SU-DHL-6 (cell line): ENCODE results near the gene SLC47A2.

Experiments
- H2AFZ ChIP-seq: fragments of 200-600 bp; sonication (generic); 2 replicates; pipeline ENCODE4 v1.6.1; 2014; ENCODE audit warnings: low read depth, mild to moderate bottlenecking, moderate library complexity, mixed read lengths, antibody characterized with exemption, low read length; ENCODE audit not compliant: severe bottlenecking
- H3F3A ChIP-seq: fragments of 200-600 bp; shearing (Covaris generic); 2 replicates; pipeline ENCODE4 v1.6.0; 2016; ENCODE audit warnings: antibody characterized with exemption, mild to moderate bottlenecking; ENCODE audit not compliant: insufficient read depth
- H3K27ac ChIP-seq: fragments of 200-600 bp; sonication (generic); 2 replicates; pipeline ENCODE4 v1.5.1; 2016; ENCODE audit warnings: low read depth, mild to moderate bottlenecking, low read length, moderate library complexity, mixed read lengths
- H3K27me3 ChIP-seq: fragments of 200-600 bp; sonication (generic), shearing (Covaris generic); 2 replicates; pipeline ENCODE4 v1.6.0; 2014; ENCODE audit warnings: mild to moderate bottlenecking, low read length
- H3K36me3 ChIP-seq: fragments of 200-600 bp; sonication (generic); 2 replicates; pipeline ENCODE4 v1.6.1; 2014; ENCODE audit warnings: mild to moderate bottlenecking, low read length, mixed read lengths
- H3K4me2 ChIP-seq: fragments of 300-600, 200-600 bp; shearing (Covaris generic), sonication (generic); 2 replicates; pipeline ENCODE4 v1.6.0; 2014; ENCODE audit warnings: low read length, low read depth, mild to moderate bottlenecking; ENCODE audit not compliant: poor library complexity, severe bottlenecking
- H3K4me3 ChIP-seq: fragments of 200-600 bp; sonication (generic); 2 replicates; pipeline ENCODE4 v1.5.1; 2014; ENCODE audit warnings: antibody characterized with exemption, low read length, mild to moderate bottlenecking, mixed read lengths; ENCODE audit not compliant: insufficient read depth, poor library complexity, severe bottlenecking
- H3K79me2 ChIP-seq: fragments of 200-600 bp; sonication (generic); 2 replicates; pipeline ENCODE4 v1.6.1; 2014; ENCODE audit warnings: mild to moderate bottlenecking, low read length, moderate library complexity; ENCODE audit not compliant: insufficient read depth
- H3K9ac ChIP-seq: fragments of 200-600 bp; sonication (generic); 2 replicates; pipeline ENCODE4 v1.7.0; 2014; ENCODE audit warnings: mild to moderate bottlenecking, low read length
- H3K9me2 ChIP-seq: fragments of 200-600 bp; sonication (generic); replicated peaks from 2 replicates; pipeline ENCODE4 v1.6.1; 2014; ENCODE audit warnings: low read length; ENCODE audit not compliant: insufficient read depth
- H3K9me3 ChIP-seq: fragments of 200-600 bp; sonication (generic); 2 replicates; pipeline ENCODE4 v1.6.1; 2014; ENCODE audit warnings: low read length, mixed read lengths; ENCODE audit not compliant: insufficient read depth
- H4K20me1 ChIP-seq: fragments of 200-600 bp; sonication (generic); 2 replicates; pipeline ENCODE4 v1.6.1; 2014; ENCODE audit warnings: low read depth, mild to moderate bottlenecking, antibody characterized with exemption, low read length, moderate library complexity, mixed read lengths
- EZH2phosphoT487 ChIP-seq: fragments of 200-600 bp; sonication (generic), shearing (Covaris generic); conservative IDR thresholded peaks from 2 replicates; pipeline ENCODE4 v1.6.1; 2018; ENCODE audit warnings: mild to moderate bottlenecking, antibody characterized with exemption, low read length, moderate library complexity, mixed read lengths
- TF ChIP-seq, protein P1 (sequence below): fragments of 200-600 bp; sonication (generic); IDR thresholded peaks from one replicate; pipeline ENCODE4 v1.5.1; 2017; ENCODE audit warnings: antibody characterized with exemption, mild to moderate bottlenecking, low read length, moderate library complexity; ENCODE audit not compliant: insufficient read depth, poor library complexity, severe bottlenecking

SLC47A2 gene

DNA sequence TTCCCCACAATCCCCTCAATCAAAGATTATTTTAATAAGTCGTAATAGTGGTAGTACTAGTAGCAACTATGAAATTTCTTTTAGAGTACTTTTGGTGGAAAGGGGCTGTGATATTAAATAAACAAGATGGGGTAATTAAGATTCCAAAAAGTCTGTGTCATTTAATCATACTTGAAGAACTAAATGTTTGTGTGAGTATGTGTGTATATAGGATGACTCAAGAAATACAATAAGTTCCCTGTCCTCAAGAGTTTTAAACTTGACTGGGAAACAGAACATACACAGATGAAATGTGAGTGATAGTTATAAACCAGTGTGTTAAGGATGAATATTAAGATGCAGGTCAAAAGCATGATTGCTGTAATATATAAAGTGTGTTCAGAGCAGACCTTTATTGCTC, 65.6 kb downstream of the SLC47A2 start:
- H3K27me3 ChIP-seq: no peaks in the 10 kb centered on the region
- no peaks in the 10 kb centered on the region for H4K20me1 ChIP-seq
- H3K27ac ChIP-seq: no peak overlapping the region
- H2AFZ ChIP-seq: no peak overlapping the region
- TF ChIP-seq, protein P1, sequence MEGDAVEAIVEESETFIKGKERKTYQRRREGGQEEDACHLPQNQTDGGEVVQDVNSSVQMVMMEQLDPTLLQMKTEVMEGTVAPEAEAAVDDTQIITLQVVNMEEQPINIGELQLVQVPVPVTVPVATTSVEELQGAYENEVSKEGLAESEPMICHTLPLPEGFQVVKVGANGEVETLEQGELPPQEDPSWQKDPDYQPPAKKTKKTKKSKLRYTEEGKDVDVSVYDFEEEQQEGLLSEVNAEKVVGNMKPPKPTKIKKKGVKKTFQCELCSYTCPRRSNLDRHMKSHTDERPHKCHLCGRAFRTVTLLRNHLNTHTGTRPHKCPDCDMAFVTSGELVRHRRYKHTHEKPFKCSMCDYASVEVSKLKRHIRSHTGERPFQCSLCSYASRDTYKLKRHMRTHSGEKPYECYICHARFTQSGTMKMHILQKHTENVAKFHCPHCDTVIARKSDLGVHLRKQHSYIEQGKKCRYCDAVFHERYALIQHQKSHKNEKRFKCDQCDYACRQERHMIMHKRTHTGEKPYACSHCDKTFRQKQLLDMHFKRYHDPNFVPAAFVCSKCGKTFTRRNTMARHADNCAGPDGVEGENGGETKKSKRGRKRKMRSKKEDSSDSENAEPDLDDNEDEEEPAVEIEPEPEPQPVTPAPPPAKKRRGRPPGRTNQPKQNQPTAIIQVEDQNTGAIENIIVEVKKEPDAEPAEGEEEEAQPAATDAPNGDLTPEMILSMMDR: no peak
- no peak for TF ChIP-seq EZH2phosphoT487
- H3F3A ChIP-seq: peaks cover 9% of the 10 kb centered on the region
- H3K4me3 ChIP-seq: no peak overlapping the region
- peaks cover 13% of the 10 kb centered on the region; the same call in 1 of the 2 replicates for H3K79me2 ChIP-seq
- H3K9ac ChIP-seq: no peak overlapping the region
- no peaks in the 10 kb centered on the region for H3K9me3 ChIP-seq
- no peaks in the 10 kb centered on the region for H3K36me3 ChIP-seq
- no peaks in the 10 kb centered on the region for H3K9me2 ChIP-seq
- peak overlapping the region; percentile 24 for H3K4me2 ChIP-seq

DNA sequence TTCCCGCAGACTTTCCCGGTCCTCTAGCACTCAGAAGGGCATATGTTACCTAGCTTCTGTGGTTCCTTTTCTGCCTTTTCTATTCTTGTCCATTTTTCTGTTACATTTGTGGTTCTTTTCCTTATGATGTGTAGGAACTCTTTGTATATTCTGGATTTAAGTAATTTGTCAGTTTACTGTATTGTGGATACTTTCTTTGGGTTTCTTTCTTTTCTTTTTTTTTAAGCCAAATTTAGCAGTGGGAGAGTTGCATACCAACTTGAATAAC, 67.2 kb downstream of the SLC47A2 start:
- peaks cover 13% of the 10 kb centered on the region; the same call in 1 of the 2 replicates for H3K79me2 ChIP-seq
- no peaks in the 10 kb centered on the region for H4K20me1 ChIP-seq
- H3K36me3 ChIP-seq: no peaks in the 10 kb centered on the region
- H2AFZ ChIP-seq: peak overlapping the region; percentile 94
- H3F3A ChIP-seq: peaks cover 9% of the 10 kb centered on the region
- H3K27me3 ChIP-seq: no peaks in the 10 kb centered on the region
- peak overlapping the region; percentile 73 for H3K4me3 ChIP-seq
- H3K9me3 ChIP-seq: no peaks in the 10 kb centered on the region
- H3K9ac ChIP-seq: peak overlapping the region; percentile 69
- 0 out of 2 replicates have a peak overlapping the region, but pooled peaks have one; percentile 13 for H3K27ac ChIP-seq
- peak overlapping the region; percentile 95 for H3K4me2 ChIP-seq
- H3K9me2 ChIP-seq: no peaks in the 10 kb centered on the region
- no peak for TF ChIP-seq EZH2phosphoT487
- TF ChIP-seq, protein P1: no peak

DNA sequence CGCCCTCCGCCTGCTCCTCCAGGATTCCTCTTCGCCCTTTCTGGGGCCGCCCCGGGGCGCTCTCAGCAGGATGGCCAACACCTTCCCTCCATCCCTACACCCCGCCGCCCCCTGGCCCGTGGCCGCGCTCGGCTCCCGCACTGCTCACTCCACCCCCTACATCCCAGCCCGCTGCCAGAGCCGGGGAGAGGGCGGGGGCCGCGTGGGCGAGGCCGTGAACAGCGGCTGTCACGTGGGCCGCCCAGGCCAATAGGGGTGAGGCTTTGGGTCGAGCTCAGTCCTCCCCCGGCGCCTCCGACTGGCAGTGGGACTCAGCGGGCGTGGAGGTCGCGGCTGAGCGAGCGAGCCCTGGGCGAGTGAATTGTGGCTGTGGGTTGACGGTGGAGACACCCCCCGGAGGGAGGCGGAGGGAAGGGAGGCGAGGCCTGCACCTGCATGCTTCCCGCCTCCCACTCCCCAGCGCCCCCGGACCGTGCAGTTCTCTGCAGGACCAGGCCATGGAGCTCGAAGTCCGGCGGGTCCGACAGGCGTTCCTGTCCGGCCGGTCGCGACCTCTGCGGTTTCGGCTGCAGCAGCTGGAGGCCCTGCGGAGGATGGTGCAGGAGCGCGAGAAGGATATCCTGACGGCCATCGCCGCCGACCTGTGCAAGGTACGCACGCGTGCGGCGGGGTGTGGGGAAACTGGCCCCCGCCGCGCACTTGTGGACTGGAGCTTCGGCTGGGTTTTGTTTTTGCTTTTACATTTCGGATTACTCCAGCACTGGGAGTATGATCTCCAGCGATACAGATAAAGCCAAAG, 67.7 kb downstream of the SLC47A2 start, which contains the start of gene ALDH3A2:
Gene ALDH3A2 (plus strand): TSS at position 277 of the 799 bp plus-strand sequence. CDS start 221 bp downstream, at position 498.
- peaks cover 9% of the 10 kb centered on the region for H3F3A ChIP-seq
- 0 out of 2 replicates have a peak within 1 kb of the TSS, but pooled peaks have one; percentile 41 for H3K27ac ChIP-seq
- H3K79me2 ChIP-seq: peaks cover 13% of the 10 kb centered on the region; the same call in 1 of the 2 replicates
- H3K9me2 ChIP-seq: no peaks in the 10 kb centered on the region
- H2AFZ ChIP-seq: peak within 1 kb of the TSS; percentile 94
- no peaks in the 10 kb centered on the region for H4K20me1 ChIP-seq
- H3K4me2 ChIP-seq: peak within 1 kb of the TSS; percentile 95
- H3K9ac ChIP-seq: peak within 1 kb of the TSS; percentile 69
- H3K27me3 ChIP-seq: no peaks in the 10 kb centered on the region
- H3K9me3 ChIP-seq: no peaks in the 10 kb centered on the region
- TF ChIP-seq, protein P1: no peak
- TF ChIP-seq EZH2phosphoT487: no peak
- peak within 1 kb of the TSS; percentile 73 for H3K4me3 ChIP-seq
- no peaks in the 10 kb centered on the region for H3K36me3 ChIP-seq
